GM23248 (cell line): Measurements from ENCODE around the gene USP10.

Experiments
- EZH2 ChIP-seq: fragments of 200-600 bp; sonication (generic); IDR thresholded peaks from 2 replicates; pipeline ENCODE4 v1.6.1; 2018; ENCODE audit warnings: antibody characterized with exemption, mild to moderate bottlenecking; ENCODE audit not compliant: insufficient read depth, poor library complexity, severe bottlenecking
- EZH2phosphoT487 ChIP-seq: fragments of 200-600 bp; sonication (generic); IDR thresholded peaks from 2 replicates; pipeline ENCODE4 v1.6.1; 2018; ENCODE audit warnings: antibody characterized with exemption, moderate library complexity, mild to moderate bottlenecking, low read depth; ENCODE audit not compliant: insufficient read depth

GRCh38 chr16:84817206-84817605, 117.4 kb downstream of the USP10 start:
- TF ChIP-seq EZH2phosphoT487 = no peak
- TF ChIP-seq EZH2 = no peak
